Aorta (tissue), 5 donors: Measurements from ENCODE around the gene ECHDC3. TPM values are rescaled to one million over a fixed set of nuclear protein-coding genes. Genes with fewer than 3 reads are reported as not detected.

Source experiments
- ATAC-seq: fragments of 200-7000 bp; cut with Tn5 transposase; one replicate; pipeline ENCODE4 v1.9.1; 2022; ENCODE audit warnings: moderate library complexity; ENCODE audit not compliant: low FRiP score
- DNase-seq, 2 donors: peaks; one replicate each; pipeline ENCODE4 v3.0.0-alpha.2; 2020
- H3K27ac ChIP-seq, 2 donors: one replicate each; pipeline ENCODE4 v1.5.1; 2013; ENCODE audit warnings: low read length in 2 of 2, mild to moderate bottlenecking in 2 of 2, moderate library complexity in 2 of 2, control low read depth in 1 of 2, inconsistent platforms in 1 of 2, low read depth in 1 of 2
- H3K27me3 ChIP-seq, 2 donors: one replicate each; pipeline ENCODE4 v1.6.1; 2013; ENCODE audit warnings: control low read depth in 1 of 2, low read length in 1 of 2, mild to moderate bottlenecking in 1 of 2, moderate library complexity in 1 of 2; ENCODE audit not compliant: insufficient read depth in 2 of 2, control insufficient read depth in 1 of 2
- H3K36me3 ChIP-seq, 2 donors: one replicate each; pipeline ENCODE4 v1.6.1; 2013; ENCODE audit warnings: control low read depth in 1 of 2, low read length in 1 of 2, mild to moderate bottlenecking in 1 of 2; ENCODE audit not compliant: insufficient read depth in 2 of 2, control insufficient read depth in 1 of 2
- H3K4me1 ChIP-seq, 2 donors: one replicate each; pipeline ENCODE4 v1.6.1; 2013; ENCODE audit warnings: low read length in 2 of 2, control low read depth in 1 of 2, mild to moderate bottlenecking in 1 of 2, moderate library complexity in 1 of 2; ENCODE audit not compliant: insufficient read depth in 2 of 2, control insufficient read depth in 1 of 2
- H3K4me3 ChIP-seq, 2 donors: one replicate each; pipeline ENCODE4 v1.5.1; 2013; ENCODE audit warnings: low read length in 2 of 2, control low read depth in 1 of 2, mild to moderate bottlenecking in 1 of 2
- H3K9me3 ChIP-seq: one replicate; pipeline ENCODE4 v1.6.1; 2013; ENCODE audit warnings: mild to moderate bottlenecking, low read length; ENCODE audit not compliant: control insufficient read depth
- WGBS, 2 donors: extraction: QIAGEN DNeasy Blood & Tissue Kit; methylation state at CpG; one replicate each; pipeline ENCODE4 v1.1.7; 2013; 5-methylcytosine and 5-hydroxymethylcytosine counted together
- intact Hi-C, 2 donors: fragments of 100-400 bp; cut with DNase I; formaldehyde crosslinking; loops; one replicate each; pipeline versions ENCODE4 v1.14.2 to v1.15.0; 2022
- long read RNA-seq, 2 donors: library from polyadenylated mRNA; unstranded; transcript quantifications; one replicate each; pipeline ENCODE4 v2.0.0, GENCODE V29; 2020 to 2021
- polyA plus RNA-seq, 2 donors: library from polyadenylated mRNA; stranded (reverse); fragments of 200-250 nt; gene quantifications; one replicate each; pipeline ENCODE4 v1.2.3, GENCODE V29; 2013
- total RNA-seq, 2 donors: library from RNA; stranded (reverse); fragmentation: NEBNext Ultra II Directional; extraction: Animal tissue kit (Norgen Biotek cat#: 25700); gene quantifications; one replicate each; pipeline ENCODE4 v1.2.1, GENCODE V29; 2021
- donor health status: healthy with polysubstance abuse.
- donor health status: Bipolar disorder and iron deficiency.
- donor health status: DM: no; HTN: no; CAD: no.
- donor health status: DM: no; HTN: no; CAD: no.
- donor health status: DM: yes; HTN: yes; CAD: no.

Gene ECHDC3
- total RNA-seq (1 to 10 TPM; 7.3 to 9.6 TPM), polyA plus RNA-seq (10 to 100 TPM in 1 of 2 donors, 1 to 10 TPM in 1; 6.0 to 10.1 TPM)
- long read RNA-seq, donor 1, partial matches to known transcripts: 0 of 7 reads
- long read RNA-seq, donor 1, other reads (novel, unspliced or antisense): 5 of 7 reads
- long read RNA-seq, donor 2, transcript ECHDC3-201 (5 exons, 1,649 nt): major isoform, 8 of 11 reads
- long read RNA-seq, donor 2, partial matches to known transcripts: 1 of 11 reads
- long read RNA-seq, donor 2, other reads (novel, unspliced or antisense): 2 of 11 reads

- intact Hi-C loops: loop anchor here in 1 of 2 donors (5.0 kb wide), 1 partner anchor 225 kb away; no protein-coding TSS in a partner anchor
Measured at GRCh38 chr10:11742009-11742778, at the start of gene ECHDC3. ECHDC3 (plus strand) TSS chr10:11742382; CDS start chr10:11742577, 195 bp downstream.

GRCh38 chr10:11693376-11693775 lies 48.8 kb upstream of the ECHDC3 start:
- Histone ChIP-seq H3K9me3 (no peaks in the 10 kb centered on the region), H3K27ac (no peak overlapping the region), H3K4me1 (no peaks in the 10 kb centered on the region), H3K4me3 (no peak overlapping the region), H3K36me3 (no peaks in the 10 kb centered on the region), H3K27me3 (no peaks in the 10 kb centered on the region)
- 94 to 96% methylated on average over 7 of the region's 7 CpGs for WGBS, 2 donors
- no peak for ATAC-seq
- no peak for DNase-seq
- intact Hi-C loops: no loop called here

More at GRCh38 chr10:11742009-11742778, at the start of gene ECHDC3:
- WGBS, 2 donors: 3% methylated on average over 81 to 93 of the region's 93 CpGs
- Histone ChIP-seq H3K9me3 (no peaks in the 10 kb centered on the region), H3K36me3 (no peaks in the 10 kb centered on the region), H3K27me3 (no peaks in the 10 kb centered on the region), H3K4me1 (peaks cover 0 to 1% of the 10 kb centered on the region in 2 donors), H3K4me3 (peak within 1 kb of the TSS; percentile 35 to 60), H3K27ac (no peak within 1 kb of the TSS)
- DNase-seq: peak; percentile 78 to 88
- peak; percentile 84 for ATAC-seq

- Histone ChIP-seq H3K27me3 (no peaks in the 10 kb centered on the region), H3K4me3 (no peak overlapping the region), H3K9me3 (no peaks in the 10 kb centered on the region), H3K27ac (no peak overlapping the region), H3K36me3 (no peaks in the 10 kb centered on the region), H3K4me1 (no peaks in the 10 kb centered on the region)
- DNase-seq (no peak), ATAC-seq (no peak)
- intact Hi-C loops: no loop called here
- 97 to 99% methylated on average over 2 of the region's 2 CpGs for WGBS, 2 donors
Measured at GRCh38 chr10:11695779-11696178, 46.4 kb upstream of the ECHDC3 start.

GRCh38 chr10:11697718-11698527 lies 44.3 kb upstream of the ECHDC3 start:
- Histone ChIP-seq H3K27ac (no peak overlapping the region), H3K4me3 (no peak overlapping the region), H3K36me3 (no peaks in the 10 kb centered on the region), H3K4me1 (no peaks in the 10 kb centered on the region), H3K27me3 (no peaks in the 10 kb centered on the region), H3K9me3 (no peaks in the 10 kb centered on the region)
- no peak for ATAC-seq
- DNase-seq: no peak
- WGBS, 2 donors: 65 to 79% methylated on average over 6 of the region's 6 CpGs
- intact Hi-C loops: no loop called here

- no peak for ATAC-seq
- no peak for DNase-seq
- H3K4me1 ChIP-seq: no peaks in the 10 kb centered on the region
- H3K36me3 ChIP-seq: no peaks in the 10 kb centered on the region
- WGBS, 2 donors: 82% methylated on average over 5 of the region's 5 CpGs
- H3K27ac ChIP-seq: no peak overlapping the region
- intact Hi-C loops: no loop called here
- H3K4me3 ChIP-seq: no peak overlapping the region
- H3K9me3 ChIP-seq: no peaks in the 10 kb centered on the region
- no peaks in the 10 kb centered on the region for H3K27me3 ChIP-seq
Measured at GRCh38 chr10:11698691-11699549, 43.3 kb upstream of the ECHDC3 start.

GRCh38 chr10:11699550-11700097 lies 42.6 kb upstream of the ECHDC3 start:
- no peak overlapping the region for H3K4me3 ChIP-seq
- intact Hi-C loops: no loop called here
- 87 to 88% methylated on average over 14 of the region's 14 CpGs for WGBS, 2 donors

GRCh38 chr10:11700539-11700938 lies 41.6 kb upstream of the ECHDC3 start:
- 96% methylated on average over 6 of the region's 6 CpGs for WGBS, 2 donors
- Histone ChIP-seq H3K4me3 (no peak overlapping the region), H3K9me3 (no peaks in the 10 kb centered on the region), H3K27ac (no peak overlapping the region), H3K27me3 (no peaks in the 10 kb centered on the region), H3K4me1 (no peaks in the 10 kb centered on the region), H3K36me3 (no peaks in the 10 kb centered on the region)
- intact Hi-C loops: no loop called here
- DNase-seq (no peak), ATAC-seq (no peak)

More at GRCh38 chr10:11699550-11700097, 42.6 kb upstream of the ECHDC3 start:
- Histone ChIP-seq H3K27ac (no peak overlapping the region), H3K4me1 (no peaks in the 10 kb centered on the region), H3K27me3 (no peaks in the 10 kb centered on the region), H3K36me3 (no peaks in the 10 kb centered on the region), H3K9me3 (no peaks in the 10 kb centered on the region)
- ATAC-seq (no peak), DNase-seq (no peak)
